Activated T-cell treated with anti-CD3 and anti-CD28 coated beads, Interleukin-2, amount 50 U/mL, for 72 hours (primary cell): Measurements from ENCODE around the gene ARHGAP24. TPM values are rescaled to one million over a fixed set of nuclear protein-coding genes. Genes with fewer than 3 reads are reported as not detected.

ENCODE experiments used
- ATAC-seq, 2 donors: fragments of 150-1000 bp; cut with Tn5 transposase; replicated peaks in 1 of 2; 2 replicates each; pipeline ENCODE4 v1.10.0; 2021; ENCODE audit warnings: moderate library complexity in 2 of 2, mild to moderate bottlenecking in 1 of 2
- DNase-seq, 2 donors: peaks; one replicate each; pipeline ENCODE4 v3.0.0; 2021 to 2022; ENCODE audit warnings: mixed read lengths in 1 of 2
- H3K27ac Mint-ChIP-seq: one replicate; pipeline ENCODE4 v1.8.0; 2022; ENCODE audit warnings: mild to moderate bottlenecking, moderate library complexity, mixed read lengths
- H3K27me3 Mint-ChIP-seq: one replicate; pipeline ENCODE4 v1.8.0; 2022; ENCODE audit warnings: low read depth, mixed read lengths
- H3K36me3 Mint-ChIP-seq, 2 donors: one replicate each; pipeline ENCODE4 v1.8.0; 2022; ENCODE audit warnings: mixed read lengths in 2 of 2, mild to moderate bottlenecking in 1 of 2; ENCODE audit not compliant: insufficient read depth in 2 of 2
- H3K4me1 Mint-ChIP-seq: one replicate; pipeline ENCODE4 v1.8.0; 2022; ENCODE audit warnings: low read depth, mixed read lengths
- H3K4me3 Mint-ChIP-seq, 2 donors: one replicate each; pipeline ENCODE4 v1.8.0; 2022; ENCODE audit warnings: mild to moderate bottlenecking in 2 of 2, mixed read lengths in 2 of 2, moderate library complexity in 2 of 2
- H3K9me3 Mint-ChIP-seq, 2 donors: one replicate each; pipeline ENCODE4 v1.8.0; 2022; ENCODE audit warnings: mixed read lengths in 2 of 2
- total RNA-seq, 2 donors: library from RNA; stranded (reverse); gene quantifications; one replicate each; pipeline ENCODE4 v1.2.3, GENCODE V29; 2022

Gene ARHGAP24
- total RNA-seq, 2 donors from 2014 or later, result not detected

DNA sequence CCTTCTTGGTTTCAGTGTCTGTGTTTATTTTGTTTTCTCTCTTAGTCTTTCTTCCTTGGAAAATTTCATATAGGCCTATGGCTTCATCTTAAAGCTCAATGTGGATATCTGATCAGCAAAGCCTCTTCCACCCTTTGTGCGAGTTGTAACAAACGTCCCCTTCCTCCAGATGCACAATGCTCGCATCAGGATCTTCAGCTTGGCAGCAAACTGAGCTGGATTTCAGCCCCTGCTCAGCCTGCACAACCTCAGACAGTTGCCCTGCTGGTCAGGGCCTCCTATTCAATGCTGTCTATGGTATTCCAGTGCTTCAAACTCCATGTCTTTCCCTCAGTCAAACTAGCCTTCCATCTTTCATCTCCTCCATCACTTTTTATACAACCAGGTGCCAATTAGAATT is 309.4 kb downstream of the ARHGAP24 start:
- no peaks in the 10 kb centered on the region for H3K27me3 Mint-ChIP-seq
- DNase-seq (no peak), ATAC-seq (no peak)
- H3K27ac Mint-ChIP-seq, result no peak overlapping the region
- H3K9me3 Mint-ChIP-seq, result peaks cover 0 to 3% of the 10 kb centered on the region in 2 donors
- H3K4me3 Mint-ChIP-seq, result no peak overlapping the region
- no peaks in the 10 kb centered on the region for H3K4me1 Mint-ChIP-seq
- no peaks in the 10 kb centered on the region for H3K36me3 Mint-ChIP-seq

DNA sequence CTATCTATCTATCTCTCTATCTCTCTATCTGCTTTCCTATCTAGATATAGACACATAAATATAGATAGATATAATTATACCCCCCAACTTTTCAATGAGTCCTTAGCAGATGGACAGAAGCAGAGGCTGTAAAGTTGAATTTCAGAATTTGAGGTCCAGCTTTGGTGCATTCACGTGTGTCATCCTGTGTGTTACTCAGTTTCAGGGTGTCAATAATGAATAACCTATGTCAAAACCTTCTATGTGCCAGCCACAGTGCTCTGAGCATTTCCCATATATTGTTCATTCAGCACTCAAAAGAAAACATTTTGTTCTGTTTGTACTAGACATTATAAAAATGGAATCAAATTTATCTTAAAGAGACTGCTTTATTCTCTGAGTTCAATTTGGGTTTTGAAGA is 310.0 kb downstream of the ARHGAP24 start:
- DNase-seq (no peak), ATAC-seq (no peak)
- Mint-ChIP-seq H3K4me1 (no peaks in the 10 kb centered on the region), H3K27ac (no peak overlapping the region), H3K4me3 (no peak overlapping the region), H3K27me3 (no peaks in the 10 kb centered on the region), H3K36me3 (no peaks in the 10 kb centered on the region), H3K9me3 (peaks cover 0 to 3% of the 10 kb centered on the region in 2 donors)

DNA sequence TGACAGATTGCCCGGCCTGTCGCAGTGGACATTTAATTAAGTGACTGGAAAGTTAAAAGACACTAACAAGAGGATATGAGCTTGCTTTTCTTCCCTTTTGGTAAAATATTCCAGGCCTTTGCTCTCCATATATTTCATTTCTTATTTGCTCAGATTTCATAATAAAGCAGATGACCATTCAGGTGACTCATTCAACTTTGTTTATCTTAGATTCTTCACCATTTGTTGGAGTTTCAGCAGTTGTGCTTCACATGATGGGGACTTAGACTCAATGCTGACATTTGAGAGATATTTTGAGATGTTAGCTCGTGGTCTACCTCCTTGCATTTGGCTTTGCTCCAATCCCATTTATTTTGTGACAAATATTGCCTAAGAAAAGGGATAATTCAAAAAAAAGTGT is 312.2 kb downstream of the ARHGAP24 start:
- peaks cover 2 to 5% of the 10 kb centered on the region in 2 donors for H3K9me3 Mint-ChIP-seq
- no peaks in the 10 kb centered on the region for H3K36me3 Mint-ChIP-seq
- no peaks in the 10 kb centered on the region for H3K4me1 Mint-ChIP-seq
- no peak for ATAC-seq
- no peak for DNase-seq
- no peak overlapping the region for H3K4me3 Mint-ChIP-seq
- no peaks in the 10 kb centered on the region for H3K27me3 Mint-ChIP-seq
- no peak overlapping the region for H3K27ac Mint-ChIP-seq

DNA sequence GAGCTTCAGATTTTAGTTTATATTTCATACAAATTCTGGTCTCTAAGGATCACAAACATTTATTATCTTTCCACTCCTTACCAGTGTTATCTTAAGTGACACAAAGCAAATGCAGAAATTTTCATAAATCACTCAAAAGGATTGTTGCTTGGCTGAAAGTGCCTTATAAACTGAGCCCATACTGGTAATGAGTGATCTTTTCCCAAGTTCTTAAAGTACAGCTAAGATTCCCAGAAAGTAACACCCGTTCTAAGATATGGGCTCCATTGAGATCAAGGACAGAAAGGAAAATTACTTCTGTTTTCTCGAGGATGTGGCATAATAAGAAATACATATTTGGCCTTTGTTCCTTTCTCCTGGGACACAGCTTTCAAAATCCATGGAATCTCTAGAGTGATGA is 313.7 kb downstream of the ARHGAP24 start:
- DNase-seq, result no peak
- no peaks in the 10 kb centered on the region for H3K36me3 Mint-ChIP-seq
- no peak overlapping the region for H3K4me3 Mint-ChIP-seq
- ATAC-seq, result no peak
- no peaks in the 10 kb centered on the region for H3K4me1 Mint-ChIP-seq
- peaks cover 2 to 5% of the 10 kb centered on the region in 2 donors for H3K9me3 Mint-ChIP-seq
- no peaks in the 10 kb centered on the region for H3K27me3 Mint-ChIP-seq
- no peak overlapping the region for H3K27ac Mint-ChIP-seq

DNA sequence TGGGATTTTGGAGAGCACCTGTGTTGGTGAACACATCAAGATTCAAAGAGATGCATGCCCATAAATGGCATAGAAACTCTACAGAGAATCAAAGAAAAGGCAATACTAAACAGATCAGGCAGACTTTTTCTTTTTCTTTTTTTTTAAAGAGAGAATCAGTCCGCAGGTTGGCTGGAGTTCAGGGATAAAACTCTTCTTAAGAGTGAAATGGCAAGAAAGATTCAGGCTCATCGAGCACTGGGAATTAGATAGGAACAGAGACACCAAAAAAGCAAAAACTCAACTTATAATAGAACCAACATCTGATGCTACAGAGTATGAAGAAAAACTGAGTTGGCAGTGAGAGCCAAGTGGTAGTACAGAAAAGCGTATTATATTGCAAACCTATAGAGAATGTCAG is 314.3 kb downstream of the ARHGAP24 start:
- DNase-seq (no peak), ATAC-seq (no peak)
- H3K27ac Mint-ChIP-seq, result no peak overlapping the region
- peaks cover 2 to 5% of the 10 kb centered on the region in 2 donors for H3K9me3 Mint-ChIP-seq
- no peaks in the 10 kb centered on the region for H3K36me3 Mint-ChIP-seq
- no peak overlapping the region for H3K4me3 Mint-ChIP-seq
- H3K4me1 Mint-ChIP-seq, result no peaks in the 10 kb centered on the region
- no peaks in the 10 kb centered on the region for H3K27me3 Mint-ChIP-seq

DNA sequence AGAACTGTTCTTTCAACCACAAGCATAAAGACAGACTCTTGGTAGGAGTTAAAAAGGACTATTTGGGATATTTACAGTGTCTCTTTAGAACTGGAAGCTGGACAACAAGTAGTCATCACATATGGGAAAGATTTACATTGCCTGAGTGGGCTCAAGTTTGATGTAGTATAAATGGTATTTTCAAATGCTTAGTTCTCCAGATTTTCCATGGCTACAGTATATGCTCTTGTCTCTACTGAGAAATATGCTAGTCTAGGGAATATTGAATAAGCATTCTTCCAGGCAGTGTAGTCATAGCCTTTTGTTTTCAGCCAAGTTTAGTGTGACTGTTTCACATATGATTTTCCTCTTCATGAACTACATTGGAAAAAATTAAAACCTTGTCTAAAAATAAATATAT is 315.6 kb downstream of the ARHGAP24 start:
- Mint-ChIP-seq H3K27me3 (no peaks in the 10 kb centered on the region), H3K4me1 (no peaks in the 10 kb centered on the region), H3K4me3 (no peak overlapping the region), H3K9me3 (peaks cover 1 to 2% of the 10 kb centered on the region in 2 donors), H3K27ac (no peak overlapping the region), H3K36me3 (no peaks in the 10 kb centered on the region)
- no peak for DNase-seq
- ATAC-seq, result no peak

DNA sequence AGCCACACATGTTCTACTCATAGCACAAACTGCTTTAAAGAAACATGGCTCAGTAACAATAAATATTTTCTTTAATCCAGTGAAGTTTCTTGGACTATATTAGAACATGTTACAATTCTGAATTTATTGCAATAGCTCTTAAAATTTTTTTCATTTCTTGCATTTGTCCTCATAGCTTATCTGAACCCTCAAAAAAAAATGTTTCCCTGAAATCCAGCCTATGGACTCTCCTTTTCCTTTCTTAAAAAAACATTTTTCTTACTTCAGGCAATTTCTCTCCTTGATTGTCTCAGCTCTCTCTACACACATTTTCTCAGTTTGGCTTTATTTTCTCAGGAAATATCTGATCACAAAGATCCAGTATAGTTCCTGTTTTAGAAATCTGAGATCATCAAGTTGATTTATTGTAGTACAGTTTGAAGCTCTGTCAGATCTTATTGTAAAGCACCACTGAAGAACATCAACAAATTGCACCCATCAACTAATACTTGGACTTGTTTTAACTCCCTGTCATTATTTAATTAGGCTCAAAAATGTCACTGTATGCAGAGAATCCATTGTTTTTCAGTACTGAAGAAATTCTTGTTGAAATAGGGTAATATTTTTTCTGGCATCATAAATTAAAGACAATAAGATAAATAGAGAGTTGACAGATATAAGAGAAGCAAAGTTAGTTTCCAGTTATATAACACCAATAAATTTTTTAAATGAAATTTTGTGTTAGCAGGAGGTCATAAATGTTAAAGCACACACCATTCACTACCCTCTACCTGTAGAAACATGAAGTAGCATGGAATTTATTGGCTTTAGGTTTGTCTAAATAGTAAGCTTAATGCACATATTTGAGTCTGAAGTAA is 317.7 kb downstream of the ARHGAP24 start:
- Mint-ChIP-seq H3K36me3 (no peaks in the 10 kb centered on the region), H3K27me3 (no peaks in the 10 kb centered on the region), H3K27ac (no peak overlapping the region), H3K9me3 (peaks cover 2 to 3% of the 10 kb centered on the region in 2 donors), H3K4me3 (no peak overlapping the region), H3K4me1 (no peaks in the 10 kb centered on the region)
- no peak for DNase-seq
- no peak for ATAC-seq

DNA sequence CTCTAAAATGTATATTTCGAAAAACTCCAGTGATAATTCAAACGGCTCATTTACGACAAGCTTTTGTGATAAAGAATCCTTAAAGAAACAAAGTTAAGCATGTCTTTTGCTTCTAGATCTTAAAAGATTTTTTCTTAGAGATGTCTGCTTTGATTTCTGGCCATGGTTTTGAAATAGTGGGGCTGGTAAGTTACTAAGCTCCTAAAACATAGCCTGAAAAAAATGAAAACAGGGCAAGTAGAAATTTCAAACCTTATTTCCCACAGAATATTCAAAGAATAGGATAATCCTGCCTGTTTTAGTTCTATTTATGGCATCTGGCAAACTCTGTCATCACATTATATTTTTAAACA is 318.3 kb downstream of the ARHGAP24 start:
- H3K9me3 Mint-ChIP-seq, result peaks cover 2 to 3% of the 10 kb centered on the region in 2 donors
- H3K4me3 Mint-ChIP-seq, result no peak overlapping the region
- no peak overlapping the region for H3K27ac Mint-ChIP-seq
- DNase-seq, result no peak
- H3K4me1 Mint-ChIP-seq, result no peaks in the 10 kb centered on the region
- no peaks in the 10 kb centered on the region for H3K36me3 Mint-ChIP-seq
- no peak for ATAC-seq
- no peaks in the 10 kb centered on the region for H3K27me3 Mint-ChIP-seq

DNA sequence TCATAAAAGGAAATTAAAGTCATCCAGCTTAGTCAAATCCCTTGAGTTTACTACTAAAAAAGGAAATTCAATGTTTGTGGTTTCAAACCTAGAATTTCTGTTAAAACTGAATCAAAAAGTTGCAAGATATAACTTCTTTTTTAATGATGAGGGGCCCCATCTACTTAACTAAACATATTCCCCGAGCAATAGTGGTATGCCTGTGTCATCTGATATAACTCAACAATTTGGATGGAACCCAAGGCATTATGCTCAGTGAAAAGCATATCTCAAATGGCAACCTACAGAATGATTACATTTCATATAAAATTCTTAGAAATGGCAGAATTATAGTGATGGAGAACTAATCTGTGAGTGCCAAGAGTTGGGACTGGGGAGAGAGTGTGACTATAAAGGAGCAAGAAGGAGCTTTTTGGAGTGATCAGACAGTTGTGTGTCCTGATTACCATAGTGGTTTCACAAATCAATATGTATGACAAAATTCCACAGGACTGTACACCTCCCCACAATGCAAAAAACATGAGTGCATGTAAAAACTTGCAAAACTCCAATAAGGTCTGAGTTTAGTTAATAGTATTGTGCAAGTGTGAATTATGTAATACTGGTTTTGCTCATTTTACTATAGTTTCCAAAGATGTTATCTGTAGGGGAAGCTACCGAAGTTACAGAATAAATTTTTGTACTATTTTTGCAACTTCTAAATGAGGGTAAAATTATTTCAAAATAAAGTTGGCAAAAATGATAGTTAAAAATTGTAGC is 323.2 kb downstream of the ARHGAP24 start:
- Mint-ChIP-seq H3K36me3 (no peaks in the 10 kb centered on the region), H3K27ac (no peak overlapping the region), H3K4me1 (no peaks in the 10 kb centered on the region), H3K9me3 (peaks cover 0 to 2% of the 10 kb centered on the region in 2 donors), H3K4me3 (no peak overlapping the region), H3K27me3 (peaks cover 6% of the 10 kb centered on the region)
- DNase-seq, result no peak
- ATAC-seq, result no peak

DNA sequence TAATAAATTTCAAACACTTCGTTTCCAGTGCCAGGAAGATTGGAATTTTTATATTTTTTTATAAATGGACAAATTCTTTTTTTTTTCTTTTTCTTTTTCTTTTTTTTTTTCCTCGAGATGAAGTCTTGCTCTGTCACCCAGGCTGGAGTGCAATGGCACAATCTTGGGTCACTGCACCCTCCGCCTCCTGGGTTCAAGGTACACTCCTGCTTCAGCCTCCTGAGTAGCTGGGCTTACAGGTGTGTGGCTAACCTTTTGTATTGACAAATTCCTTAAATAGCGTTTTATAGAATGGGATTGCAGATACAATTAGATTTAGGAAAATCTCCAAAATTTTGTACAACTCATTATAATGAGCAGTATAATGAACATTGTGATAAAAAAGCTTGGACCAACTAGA is 328.9 kb downstream of the ARHGAP24 start:
- no peak for DNase-seq
- Mint-ChIP-seq H3K36me3 (no peaks in the 10 kb centered on the region), H3K27me3 (peaks cover 6% of the 10 kb centered on the region), H3K4me1 (no peaks in the 10 kb centered on the region), H3K4me3 (no peak overlapping the region), H3K27ac (no peak overlapping the region), H3K9me3 (no peaks in the 10 kb centered on the region)
- no peak for ATAC-seq

DNA sequence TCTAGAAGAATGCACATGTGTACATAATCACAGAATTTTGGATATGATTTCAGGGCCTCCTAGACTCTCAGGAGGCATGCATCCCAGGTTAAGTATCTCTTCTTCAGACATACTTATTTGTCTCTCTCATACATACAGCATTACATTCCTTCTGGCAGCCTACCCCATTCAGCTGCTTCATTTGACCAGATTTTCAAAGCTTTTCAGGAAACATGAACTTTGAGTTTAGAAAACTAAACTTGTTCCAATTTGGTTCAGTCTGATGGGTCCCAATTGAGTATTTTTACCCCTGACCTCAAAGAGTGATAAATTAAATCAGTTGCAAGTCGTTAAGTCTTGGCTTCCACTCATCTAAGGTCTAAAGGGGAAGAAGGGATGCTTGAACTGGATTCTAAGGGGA is 330.9 kb downstream of the ARHGAP24 start:
- H3K4me1 Mint-ChIP-seq, result no peaks in the 10 kb centered on the region
- DNase-seq, result no peak
- H3K4me3 Mint-ChIP-seq, result no peak overlapping the region
- no peaks in the 10 kb centered on the region for H3K36me3 Mint-ChIP-seq
- H3K9me3 Mint-ChIP-seq, result no peaks in the 10 kb centered on the region
- no peak for ATAC-seq
- H3K27ac Mint-ChIP-seq, result no peak overlapping the region
- H3K27me3 Mint-ChIP-seq, result no peaks in the 10 kb centered on the region

DNA sequence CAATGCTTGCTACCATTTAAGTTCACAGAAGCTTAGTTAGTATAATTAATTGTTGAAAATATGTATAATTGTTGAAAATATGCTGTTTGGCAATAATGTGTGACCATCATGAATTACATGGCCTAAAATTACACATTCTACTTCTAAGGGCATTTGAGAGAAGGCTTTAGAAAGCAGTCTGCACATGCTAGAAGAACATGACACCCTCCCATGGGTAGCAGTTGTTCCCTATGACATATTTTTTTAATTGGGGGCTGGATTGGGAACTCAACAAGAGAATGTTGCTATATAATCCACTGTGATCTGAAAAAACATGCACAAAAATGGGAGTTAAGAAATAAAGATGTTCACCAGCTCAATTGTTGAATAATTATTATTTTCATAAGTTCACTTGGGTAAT is 331.4 kb downstream of the ARHGAP24 start:
- Mint-ChIP-seq H3K27me3 (no peaks in the 10 kb centered on the region), H3K27ac (no peak overlapping the region), H3K36me3 (no peaks in the 10 kb centered on the region), H3K4me3 (no peak overlapping the region), H3K4me1 (no peaks in the 10 kb centered on the region), H3K9me3 (no peaks in the 10 kb centered on the region)
- no peak for DNase-seq
- ATAC-seq, result no peak

DNA sequence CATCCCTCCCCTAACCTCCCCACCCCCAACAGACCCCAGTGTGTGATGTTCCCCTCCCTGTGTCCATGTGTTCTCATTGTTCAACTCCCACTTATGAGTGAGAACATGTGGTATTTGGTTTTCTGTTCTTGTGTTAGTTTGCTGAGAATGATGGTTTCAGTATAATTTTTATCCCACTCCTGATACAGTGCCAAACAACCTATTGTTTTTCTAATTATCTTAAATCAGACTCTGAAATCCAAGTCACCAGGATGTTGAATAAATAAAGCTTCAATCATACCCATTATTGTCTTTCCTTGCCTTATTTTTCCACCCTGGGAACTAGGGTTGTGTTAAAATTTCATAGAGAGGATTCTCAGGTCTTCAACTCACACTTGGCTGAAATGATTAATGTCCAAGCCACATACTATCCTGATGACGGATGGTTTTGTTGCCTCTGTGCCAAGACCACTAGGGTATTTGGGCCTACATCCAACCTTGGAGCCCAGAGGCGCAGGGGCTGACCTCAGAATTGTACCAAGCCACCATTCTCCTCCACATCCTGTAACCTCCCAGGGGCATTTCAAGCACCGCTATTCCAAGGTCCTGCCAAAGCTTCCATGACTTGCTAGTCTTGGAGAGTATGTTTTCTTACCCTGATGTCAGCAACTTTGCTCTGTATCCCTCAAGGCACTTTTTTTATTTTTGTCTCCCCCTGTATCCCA is 332.4 kb downstream of the ARHGAP24 start:
- H3K9me3 Mint-ChIP-seq, result no peaks in the 10 kb centered on the region

More for the DNA sequence above, 332.4 kb downstream of the ARHGAP24 start:
- H3K27ac Mint-ChIP-seq, result no peak overlapping the region
- no peaks in the 10 kb centered on the region for H3K36me3 Mint-ChIP-seq
- no peak for DNase-seq
- H3K4me3 Mint-ChIP-seq, result no peak overlapping the region
- no peaks in the 10 kb centered on the region for H3K4me1 Mint-ChIP-seq
- no peaks in the 10 kb centered on the region for H3K27me3 Mint-ChIP-seq
- ATAC-seq, result no peak
